GM21723 (cell line): ENCODE results near the gene CLDN14.

ENCODE experiments used
- ATAC-seq: cut with Tn5 transposase; IDR thresholded peaks from one replicate; pipeline ENCODE4 v1.9.1; 2021; ENCODE audit warnings: mild to moderate bottlenecking, moderate library complexity; ENCODE audit not compliant: unreplicated experiment

CLDN14 gene

GRCh38 chr21:36436829-36437744, 42.8 kb downstream of the CLDN14 start:
- ATAC-seq: no peak

- ATAC-seq: no peak
These were observed 45.8 kb downstream of the CLDN14 start for GRCh38 chr21:36434144-36434543.

- ATAC-seq: no peak
These were observed 46.7 kb downstream of the CLDN14 start for GRCh38 chr21:36433059-36433709.

- ATAC-seq: no peak
These were observed 48.7 kb downstream of the CLDN14 start for GRCh38 chr21:36431252-36431651.

GRCh38 chr21:36430841-36431240, 49.1 kb downstream of the CLDN14 start:
- ATAC-seq: no peak

- peak; percentile 85 for ATAC-seq
These were observed 49.9 kb downstream of the CLDN14 start for GRCh38 chr21:36429947-36430546.

GRCh38 chr21:36428761-36429432, 51.0 kb downstream of the CLDN14 start:
- ATAC-seq: no peak

- no peak for ATAC-seq
These were observed 52.4 kb downstream of the CLDN14 start for GRCh38 chr21:36427502-36427901.

- no peak for ATAC-seq
These were observed 54.6 kb downstream of the CLDN14 start for GRCh38 chr21:36425286-36425685.

GRCh38 chr21:36424592-36424991, 55.3 kb downstream of the CLDN14 start:
- ATAC-seq: no peak

- no peak for ATAC-seq
These were observed 56.0 kb downstream of the CLDN14 start for GRCh38 chr21:36423771-36424433.

- no peak for ATAC-seq
These were observed 57.4 kb downstream of the CLDN14 start for GRCh38 chr21:36422279-36423098.

GRCh38 chr21:36420571-36421339, 59.2 kb downstream of the CLDN14 start:
- ATAC-seq: no peak

GRCh38 chr21:36419996-36420395, 59.9 kb downstream of the CLDN14 start:
- no peak for ATAC-seq

- no peak for ATAC-seq
These were observed 60.7 kb downstream of the CLDN14 start for GRCh38 chr21:36419241-36419640.

- no peak for ATAC-seq
These were observed 64.5 kb downstream of the CLDN14 start for GRCh38 chr21:36415375-36415774.

- ATAC-seq: no peak
These were observed 67.0 kb downstream of the CLDN14 start for GRCh38 chr21:36412916-36413315.

GRCh38 chr21:36411301-36411700, 68.6 kb downstream of the CLDN14 start:
- ATAC-seq: no peak
